ENCODE results near the gene GDA. TPM values are rescaled to one million over a fixed set of nuclear protein-coding genes. Genes with fewer than 3 reads are reported as not detected.

Gene GDA
- total RNA-seq, 1 experiment from 2014 or later, result 3.6 TPM

- no peaks in the 10 kb centered on the region for H3K27me3 Mint-ChIP-seq (ENCODE audit: low read depth)
- no peak overlapping the region for H2BK5ac ChIP-seq (ENCODE audit: insufficient read length, low read length)
- no peak overlapping the region for H2AK5ac ChIP-seq (ENCODE audit: insufficient read length, low read length)
- H4K91ac ChIP-seq (ENCODE audit: insufficient read length, low read depth, low read length), result no peak overlapping the region
- H3K4me3 Mint-ChIP-seq, result no peak overlapping the region
- H3K23me2 ChIP-seq (ENCODE audit: insufficient read length, low read depth, low read length, poor library complexity, severe bottlenecking), result no peaks in the 10 kb centered on the region
- no peak overlapping the region for H3T11ph ChIP-seq (ENCODE audit: low read length)
- no peak overlapping the region for H2BK20ac ChIP-seq (ENCODE audit: low read depth, low read length, poor library complexity, severe bottlenecking)
- no peaks in the 10 kb centered on the region; the same call in 1 of the 2 replicates for H3K79me2 ChIP-seq (ENCODE audit: insufficient read depth, low read length)
- no peak for DNase-seq
- H3K4ac ChIP-seq (ENCODE audit: low read depth, low read length), result no peak overlapping the region
- no peak overlapping the region for H2BK12ac ChIP-seq (ENCODE audit: insufficient read length, low read depth, low read length)
- H3K27me3 ChIP-seq (ENCODE audit: insufficient read depth, low read length), result no peaks in the 10 kb centered on the region
- H4K8ac ChIP-seq (replicated peaks; ENCODE audit: insufficient read length, low read depth, low read length), result no peak overlapping the region
- no peak overlapping the region for H3K18ac ChIP-seq (ENCODE audit: insufficient read length, low read depth, low read length)
- H4K5ac ChIP-seq (ENCODE audit: insufficient read length, low read depth, low read length), result no peak overlapping the region
- no peak overlapping the region for H2BK15ac ChIP-seq (ENCODE audit: low read depth, low read length)
- no peak overlapping the region for H3K27ac ChIP-seq (ENCODE audit: insufficient read length, low read depth, low read length)
- no peaks in the 10 kb centered on the region for H3K4me1 ChIP-seq (ENCODE audit: insufficient read depth, low read length)
- H3K9me3 ChIP-seq (ENCODE audit: control insufficient read depth, low read depth, low read length), result no peaks in the 10 kb centered on the region
- H4K20me1 ChIP-seq (ENCODE audit: control insufficient read depth, insufficient read depth, insufficient read length), result no peaks in the 10 kb centered on the region
- no peak for TF ChIP-seq CTCF (conservative IDR thresholded peaks at IDR 0.05)
- no peak overlapping the region for H2AFZ ChIP-seq (ENCODE audit: low read length)
- no CpG with 5 or more reads among the region's 3 CpGs for WGBS (ENCODE audit: extremely low coverage, insufficient read length, low lambda C conversion rate)
- H3K4me2 ChIP-seq (ENCODE audit: insufficient read depth, insufficient read length, low read length), result no peak overlapping the region
- no peak overlapping the region for H3K23ac ChIP-seq (ENCODE audit: insufficient read length, low read depth, low read length)
- peaks cover 2 to 9% of the 10 kb centered on the region in 2 experiments; a peak in 1 of 5 replicates for H3K9me3 Mint-ChIP-seq
- no peaks in the 10 kb centered on the region for H3K4me1 Mint-ChIP-seq
- H2BK120ac ChIP-seq (ENCODE audit: low read depth, low read length, poor library complexity, severe bottlenecking), result no peak overlapping the region
- no peak overlapping the region for H3K27ac Mint-ChIP-seq
- no peaks in the 10 kb centered on the region for H3K79me1 ChIP-seq (ENCODE audit: insufficient read depth, low read depth, low read length, poor library complexity, severe bottlenecking)
- H3K14ac ChIP-seq (ENCODE audit: insufficient read depth, low read length), result no peak overlapping the region
- H3K56ac ChIP-seq (ENCODE audit: insufficient read length, low read depth, low read length), result no peak overlapping the region
- peaks cover 0 to 5% (median 4%) of the 10 kb centered on the region in 3 experiments; a peak in 3 of 7 replicates for H3K36me3 Mint-ChIP-seq (ENCODE audit: insufficient read depth in 1 of 3, low read depth in 3 of 3)
- no peak overlapping the region for H3K9ac ChIP-seq (ENCODE audit: extremely low read depth, insufficient read length, low read length)
Measured at GRCh38 chr9:72133365-72134035, 15.7 kb upstream of the GDA start.

All from H9 (cell line).